IMR-90 (cell line): ENCODE results near the gene LRPPRC. TPM values are rescaled to one million over a fixed set of nuclear protein-coding genes. Genes with fewer than 3 reads are reported as not detected.

Source experiments
- ATAC-seq: fragments of 200-7000 bp; cut with Tn5 transposase; 2 replicates; pipeline ENCODE4 v1.9.1; 2020; ENCODE audit warnings: low read depth, mild to moderate bottlenecking, moderate library complexity
- BruUV-seq: library from RNA; stranded (reverse); fragments of 400-500 nt; replicated peaks from 2 replicates; lab custom pipeline; 2021; lab: Mats Ljungman, UMichigan
- CTCF ChIA-PET: fragments of 300-600 bp; formaldehyde crosslinking; extraction: SDS; loops from one replicate; lab custom pipeline; 2021; ENCODE audit warnings: antibody characterized with exemption; lab: Yijun Ruan, JAX
- POLR2A ChIA-PET: fragments of 300-600 bp; sonication (Branson Sonifier 250); formaldehyde crosslinking; loops from one replicate; lab custom pipeline; 2022; ENCODE audit warnings: antibody characterized with exemption; ENCODE audit not compliant: unreplicated experiment; lab: Charles Lee
- DNase-seq: peaks from one replicate; pipeline ENCODE4 v3.0.0; 2013
- H2AFZ ChIP-seq: replicated peaks from 2 replicates; pipeline ENCODE3; 2013; ENCODE audit warnings: low read length, mild to moderate bottlenecking; ENCODE audit not compliant: poor library complexity
- H2AK5ac ChIP-seq: 2 replicates; pipeline ENCODE4 v1.6.1; 2013; ENCODE audit warnings: low read depth, low read length, inconsistent platforms
- H2AK9ac ChIP-seq: replicated peaks from 2 replicates; pipeline ENCODE3; 2013; ENCODE audit warnings: mild to moderate bottlenecking, low read depth, low read length, moderate library complexity; ENCODE audit not compliant: poor library complexity
- H2BK120ac ChIP-seq: 2 replicates; pipeline ENCODE4 v1.6.1; 2013; ENCODE audit warnings: low read depth, low read length, inconsistent platforms
- H2BK15ac ChIP-seq: 3 replicates; pipeline ENCODE4 v1.6.1; 2013; ENCODE audit warnings: low read depth, low read length, inconsistent platforms
- H2BK20ac ChIP-seq: 2 replicates; pipeline ENCODE4 v1.6.1; 2013; ENCODE audit warnings: low read depth, mild to moderate bottlenecking, inconsistent platforms, low read length, moderate library complexity
- H2BK5ac ChIP-seq: 2 replicates; pipeline ENCODE4 v1.6.1; 2013; ENCODE audit warnings: mild to moderate bottlenecking, low read depth, low read length, inconsistent platforms; ENCODE audit not compliant: poor library complexity, severe bottlenecking
- H3K14ac ChIP-seq: replicated peaks from 2 replicates; pipeline ENCODE4 v1.6.1; 2013; ENCODE audit warnings: low read depth, low read length, inconsistent platforms
- H3K18ac ChIP-seq: 2 replicates; pipeline ENCODE4 v1.6.1; 2013; ENCODE audit warnings: low read depth, low read length, control low read depth
- H3K23ac ChIP-seq: 2 replicates; pipeline ENCODE4 v1.6.1; 2013; ENCODE audit warnings: low read depth, low read length, inconsistent platforms
- H3K27ac ChIP-seq: 2 replicates; pipeline ENCODE4 v1.5.1; 2013; ENCODE audit warnings: mild to moderate bottlenecking, control low read depth, low read length; ENCODE audit not compliant: insufficient read depth
- H3K27me3 ChIP-seq: 2 replicates; pipeline ENCODE4 v1.6.1; 2013; ENCODE audit warnings: low read length; ENCODE audit not compliant: control insufficient read depth, insufficient read depth
- H3K36me3 ChIP-seq: 2 replicates; pipeline ENCODE4 v1.6.1; 2013; ENCODE audit warnings: low read length, mixed read lengths; ENCODE audit not compliant: control insufficient read depth, insufficient read depth
- H3K4ac ChIP-seq: 2 replicates; pipeline ENCODE4 v1.6.1; 2013; ENCODE audit warnings: low read depth, low read length, inconsistent platforms
- H3K4me1 ChIP-seq: 2 replicates; pipeline ENCODE4 v1.6.1; 2013; ENCODE audit warnings: low read length, mixed read lengths; ENCODE audit not compliant: control insufficient read depth, insufficient read depth
- H3K4me2 ChIP-seq: 2 replicates; pipeline ENCODE4 v1.6.1; 2013; ENCODE audit warnings: low read depth, mild to moderate bottlenecking, control low read depth, low read length, moderate library complexity
- H3K4me3 ChIP-seq: 2 replicates; pipeline ENCODE4 v1.5.1; 2013; ENCODE audit warnings: low read depth, mild to moderate bottlenecking, control low read depth, low read length, moderate library complexity; ENCODE audit not compliant: insufficient read depth
- H3K56ac ChIP-seq: 2 replicates; pipeline ENCODE4 v1.6.1; 2013; ENCODE audit warnings: low read length, inconsistent platforms; ENCODE audit not compliant: insufficient read depth; ENCODE audit errors: extremely low read depth
- H3K79me1 ChIP-seq, 2 experiments: 2 replicates each; pipeline ENCODE4 v1.6.1; 2013; ENCODE audit warnings: low read length in 2 of 2, inconsistent platforms in 1 of 2, low read depth in 1 of 2
- H3K9ac ChIP-seq: 2 replicates; pipeline ENCODE4 v1.6.1; 2013; ENCODE audit warnings: low read depth, low read length, control low read depth
- H3K9me1 ChIP-seq: 2 replicates; pipeline ENCODE4 v1.6.1; 2013; ENCODE audit warnings: low read length, inconsistent platforms; ENCODE audit not compliant: insufficient read depth
- H3K9me3 ChIP-seq: 2 replicates; pipeline ENCODE4 v1.6.1; 2013; ENCODE audit warnings: low read length; ENCODE audit not compliant: control insufficient read depth, insufficient read depth
- H4K20me1 ChIP-seq: 2 replicates; pipeline ENCODE4 v1.6.1; 2013; ENCODE audit warnings: low read length, inconsistent platforms; ENCODE audit not compliant: insufficient read depth
- H4K5ac ChIP-seq: 2 replicates; pipeline ENCODE4 v1.6.1; 2013; ENCODE audit warnings: mild to moderate bottlenecking, low read depth, low read length, control low read depth
- H4K8ac ChIP-seq, 2 experiments: 2 replicates each; pipeline ENCODE4 v1.6.1; 2013; ENCODE audit warnings: low read depth in 2 of 2, low read length in 2 of 2, control low read depth in 1 of 2, inconsistent platforms in 1 of 2
- H4K91ac ChIP-seq: 2 replicates; pipeline ENCODE4 v1.6.1; 2013; ENCODE audit warnings: low read depth, low read length, inconsistent platforms; ENCODE audit not compliant: insufficient read depth
- CEBPB ChIP-seq: IDR thresholded peaks from 2 replicates; pipeline ENCODE4 v1.6.1; 2012; ENCODE audit warnings: low read depth, low read length, improper control_type of control experiment
- CTCF ChIP-seq: conservative IDR thresholded peaks from 2 replicates; pipeline ENCODE4 v1.5.1; 2012; ENCODE audit warnings: mild to moderate bottlenecking, low read depth, low read length, improper control_type of control experiment
- FOS ChIP-seq: fragments of 150-350 bp; IDR thresholded peaks from 2 replicates; pipeline ENCODE4 v1.6.1; 2016; ENCODE audit warnings: low read depth, low read length
- MAFK ChIP-seq: IDR thresholded peaks from 2 replicates; pipeline ENCODE4 v1.6.1; 2012; ENCODE audit warnings: low read depth, low read length, improper control_type of control experiment
- MXI1 ChIP-seq: IDR thresholded peaks from 2 replicates; pipeline ENCODE4 v1.6.1; 2012; ENCODE audit warnings: low read depth, mild to moderate bottlenecking, low read length, moderate library complexity, borderline replicate concordance
- POLR2A ChIP-seq: IDR thresholded peaks from 2 replicates; pipeline ENCODE4 v1.6.1; 2012; ENCODE audit warnings: mild to moderate bottlenecking, low read depth, low read length
- RCOR1 ChIP-seq: IDR thresholded peaks from 2 replicates; pipeline ENCODE4 v1.6.1; 2012; ENCODE audit warnings: mild to moderate bottlenecking, low read length, improper control_type of control experiment; ENCODE audit not compliant: insufficient replicate concordance
- RFX5 ChIP-seq: IDR thresholded peaks from 2 replicates; pipeline ENCODE4 v1.8.0; 2012; ENCODE audit warnings: low read depth, mild to moderate bottlenecking, low read length, moderate library complexity
- SMC3 ChIP-seq: fragments of 150-350 bp; IDR thresholded peaks from 2 replicates; pipeline ENCODE4 v1.6.1; 2016; ENCODE audit warnings: low read depth, mild to moderate bottlenecking, antibody characterized with exemption, low read length, moderate library complexity
- USF2 ChIP-seq: fragments of 150-350 bp; IDR thresholded peaks from 2 replicates; pipeline ENCODE4 v1.6.1; 2017; ENCODE audit warnings: mild to moderate bottlenecking, antibody characterized with exemption, low read length, low read depth
- WGBS, 2 experiments: methylation state at CpG; one replicate each; pipeline versions ENCODE4 v1.1.5 to v1.1.7; 2013; ENCODE audit warnings: missing lambda C conversion rate in 2 of 2; ENCODE audit not compliant: insufficient read length in 1 of 2; ENCODE audit errors: extremely low coverage in 2 of 2; 5-methylcytosine and 5-hydroxymethylcytosine counted together
- dilution Hi-C: fragments of 300-500 bp; cut with HindIII; formaldehyde crosslinking; loops from one replicate; pipeline ENCODE4 v1.14.3; 2018; ENCODE audit warnings: low sequenced_read_pairs; ENCODE audit not compliant: unreplicated experiment
- in situ Hi-C: fragments of 300-500 bp; cut with MboI; formaldehyde crosslinking; loops from 3 replicates; pipeline ENCODE4 v1.14.3; 2019; ENCODE audit warnings: low sequenced_read_pairs, inconsistent platforms, mixed read lengths
- intact Hi-C: fragments of 100-400 bp; cut with micrococcal nuclease; formaldehyde crosslinking; loops from 2 replicates; pipeline ENCODE4 v1.10.0; 2022
- polyA plus RNA-seq, 3 experiments: library from polyadenylated mRNA; depleted of rRNA; stranded (reverse); fragments of >200 nt; gene quantifications; 2 replicates each; pipeline ENCODE4 v1.2.3, GENCODE V29; 2012; ENCODE audit warnings: low replicate concordance in 1 of 3
- total RNA-seq: library from RNA; depleted of rRNA; stranded (reverse); fragments of >200 nt; gene quantifications from 2 replicates; pipeline ENCODE4 v1.2.3, GENCODE V29; 2012

LRPPRC gene
- total and polyA plus RNA-seq, 2 of the 4 experiments (the other 2 are of a cell fraction): 30.4 to 36.0 TPM

- TF ChIP-seq POLR2A: no peak
- TF ChIP-seq USF2: no peak
- no peak for TF ChIP-seq CEBPB
- TF ChIP-seq RCOR1: no peak
- no peak for TF ChIP-seq SMC3
- TF ChIP-seq MAFK: no peak
- TF ChIP-seq FOS: no peak
- TF ChIP-seq MXI1: no peak
- no peak for TF ChIP-seq RFX5
- TF ChIP-seq CTCF: no peak
- Histone ChIP-seq H3K4me1 (no peaks in the 10 kb centered on the region), H3K9me3 (no peaks in the 10 kb centered on the region), H3K4ac (no peak overlapping the region), H3K23ac (no peak overlapping the region), H2BK15ac (no peak overlapping the region), H3K4me2 (no peak overlapping the region), H2BK20ac (no peak overlapping the region), H2BK120ac (no peak overlapping the region), H3K56ac (no peak overlapping the region), H4K91ac (no peak overlapping the region), H3K27me3 (peaks cover 4% of the 10 kb centered on the region), H3K36me3 (no peaks in the 10 kb centered on the region), H2AK5ac (no peak overlapping the region), H4K5ac (no peak overlapping the region), H2BK5ac (no peak overlapping the region), H3K9me1 (no peaks in the 10 kb centered on the region), H4K20me1 (no peaks in the 10 kb centered on the region), H3K27ac (no peak overlapping the region), H4K8ac (no peak overlapping the region), H3K79me1 (no peaks in the 10 kb centered on the region), H3K4me3 (no peak overlapping the region), H2AFZ (no peak overlapping the region), H3K9ac (no peak overlapping the region), H2AK9ac (no peak overlapping the region), H3K18ac (no peak overlapping the region), H3K14ac (no peak overlapping the region)
- POLR2A ChIA-PET: no interaction called here
- no CpG with 5 or more reads among the region's 6 CpGs for WGBS, 2 experiments
- dilution Hi-C loops (no loop called here), in situ Hi-C loops (no loop called here), intact Hi-C loops (no loop called here)
- ATAC-seq (peak; percentile 81), DNase-seq (peak; percentile 61)
- BruUV-seq: no TSS peak
- CTCF ChIA-PET: no interaction called here
Observed at GRCh38 chr2:44016282-44016681, 20.5 kb upstream of the LRPPRC start.
